ENCODE data around the gene PSAT1.

Gene PSAT1

DNA sequence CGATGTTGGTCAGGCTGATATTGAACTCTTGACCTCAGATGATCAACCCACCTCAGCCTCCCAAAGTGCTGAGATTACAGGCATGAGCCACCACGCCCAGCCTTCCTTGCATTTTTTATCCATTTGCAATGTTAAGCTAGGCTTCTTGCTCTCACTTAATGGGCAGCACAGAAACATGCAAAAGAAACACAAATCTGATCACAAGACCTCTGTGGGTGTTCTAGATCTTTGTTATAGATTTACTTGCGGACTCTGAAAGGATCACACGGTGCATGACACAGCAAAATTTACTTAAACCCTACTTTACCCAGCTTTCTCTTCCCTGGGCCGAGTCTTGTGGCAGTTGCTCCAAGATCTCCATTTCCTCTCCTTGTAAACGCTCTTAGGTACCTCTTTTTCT is 71.3 kb downstream of the PSAT1 start:
- no peak for DNase-seq

DNA sequence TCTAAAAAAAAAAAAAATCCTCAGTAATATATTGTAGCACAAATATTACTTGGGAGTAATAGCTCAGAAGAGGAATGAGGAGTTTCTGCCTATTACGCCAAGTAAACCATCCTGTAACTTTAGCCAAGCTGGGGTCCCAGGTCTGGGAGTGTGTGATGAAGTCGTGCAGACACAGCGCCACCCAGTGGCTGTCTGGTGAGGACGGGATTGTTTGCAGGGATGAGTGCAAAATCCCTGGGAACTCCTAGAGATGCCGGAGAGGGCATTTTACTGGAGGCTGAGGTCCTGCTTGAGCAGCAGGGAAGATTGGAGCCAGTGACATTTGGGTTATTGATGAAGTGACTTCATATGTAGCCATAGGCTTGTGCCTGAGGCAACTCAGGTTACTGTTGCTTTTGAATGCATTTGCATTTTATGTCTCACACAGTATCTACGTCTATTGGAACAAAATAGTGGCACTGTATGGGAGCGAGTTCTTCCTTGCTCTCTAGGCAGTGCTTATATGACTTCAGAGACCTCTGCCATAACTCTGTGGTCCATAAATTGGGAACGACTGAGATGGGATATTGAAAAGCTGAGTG is 72.8 kb downstream of the PSAT1 start:
- DNase-seq = peak in 4 of 5 experiments; percentile 5 to 41 (median 29)

DNA sequence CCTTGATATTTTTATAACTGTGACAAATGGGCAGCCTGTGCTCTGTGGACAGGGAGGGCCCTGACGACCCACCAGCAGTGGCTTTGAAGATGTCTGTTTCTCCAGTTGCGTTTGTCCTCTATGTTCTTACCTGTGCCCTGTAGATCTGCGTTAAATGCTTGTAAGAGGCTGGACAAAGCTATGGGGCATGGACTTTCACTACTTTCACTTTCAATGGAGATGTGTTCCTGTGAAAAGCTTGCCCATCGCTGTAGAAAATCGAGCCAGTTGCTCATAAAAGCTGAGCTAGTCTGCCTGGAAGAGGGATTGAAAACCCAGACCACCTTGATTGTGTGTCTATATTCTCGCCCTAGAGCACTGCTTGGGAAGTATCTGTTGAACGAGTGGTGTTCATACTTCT is 74.1 kb downstream of the PSAT1 start:
- DNase-seq = no peak

DNA sequence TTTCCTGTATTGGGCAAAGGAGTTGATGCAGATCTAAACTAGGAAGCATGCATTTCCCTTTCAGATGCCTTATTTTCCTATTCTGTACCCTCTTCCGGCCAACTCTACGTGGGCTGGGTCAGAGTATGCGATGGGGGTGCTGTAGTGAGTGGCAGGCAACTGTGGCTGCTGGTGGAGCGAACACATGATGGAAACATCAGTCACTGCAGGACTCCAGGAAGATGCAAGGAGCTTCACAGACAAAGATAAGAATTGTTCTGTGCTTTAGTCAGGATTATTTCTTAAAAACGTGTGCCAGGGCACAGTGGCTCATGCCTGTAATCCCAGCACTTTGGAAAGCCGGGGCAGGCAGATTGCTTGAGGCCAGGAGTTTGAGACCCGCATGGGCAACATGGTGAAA is 75.1 kb downstream of the PSAT1 start:
- no peak for DNase-seq

Data from T-helper 2 cell (primary cell).